Stimulated activated CD8-positive, alpha-beta memory T cell treated with anti-CD3 and anti-CD28 coated beads, Interleukin-15, amount 100 ng/mL, for 4 hours (primary cell): ENCODE data around the gene GPR21.

Source experiments
- DNase-seq, 2 donors: peaks; one replicate each; pipeline ENCODE4 v3.0.0-alpha.2; 2020; ENCODE audit warnings: low read depth in 2 of 2

Gene GPR21, protein sequence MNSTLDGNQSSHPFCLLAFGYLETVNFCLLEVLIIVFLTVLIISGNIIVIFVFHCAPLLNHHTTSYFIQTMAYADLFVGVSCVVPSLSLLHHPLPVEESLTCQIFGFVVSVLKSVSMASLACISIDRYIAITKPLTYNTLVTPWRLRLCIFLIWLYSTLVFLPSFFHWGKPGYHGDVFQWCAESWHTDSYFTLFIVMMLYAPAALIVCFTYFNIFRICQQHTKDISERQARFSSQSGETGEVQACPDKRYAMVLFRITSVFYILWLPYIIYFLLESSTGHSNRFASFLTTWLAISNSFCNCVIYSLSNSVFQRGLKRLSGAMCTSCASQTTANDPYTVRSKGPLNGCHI

DNA sequence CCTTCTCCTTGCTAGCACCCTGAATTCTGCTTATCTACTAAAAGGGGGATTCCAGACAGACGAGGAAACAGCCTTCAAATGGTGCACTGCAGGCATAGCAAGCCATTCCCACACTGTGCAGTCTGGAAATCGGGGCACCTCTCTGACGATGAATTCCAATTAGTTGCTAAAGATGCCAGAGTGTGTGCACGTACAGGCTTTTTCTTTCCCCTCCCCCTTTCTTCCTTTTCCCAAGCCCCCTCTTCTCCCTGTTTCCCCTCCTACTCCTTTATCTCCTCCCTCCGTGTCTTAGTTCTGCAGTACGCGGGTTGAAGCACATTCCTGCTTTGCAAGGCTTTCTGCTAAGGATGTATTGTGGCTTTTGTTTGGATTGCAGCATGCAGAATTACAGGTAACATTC lies at the start of gene GPR21:
TSS of gene GPR21 (plus strand) at position 316 of the 400 bp plus-strand sequence. CDS start 900 bp downstream, outside the sequence.
- DNase-seq, result no peak

DNA sequence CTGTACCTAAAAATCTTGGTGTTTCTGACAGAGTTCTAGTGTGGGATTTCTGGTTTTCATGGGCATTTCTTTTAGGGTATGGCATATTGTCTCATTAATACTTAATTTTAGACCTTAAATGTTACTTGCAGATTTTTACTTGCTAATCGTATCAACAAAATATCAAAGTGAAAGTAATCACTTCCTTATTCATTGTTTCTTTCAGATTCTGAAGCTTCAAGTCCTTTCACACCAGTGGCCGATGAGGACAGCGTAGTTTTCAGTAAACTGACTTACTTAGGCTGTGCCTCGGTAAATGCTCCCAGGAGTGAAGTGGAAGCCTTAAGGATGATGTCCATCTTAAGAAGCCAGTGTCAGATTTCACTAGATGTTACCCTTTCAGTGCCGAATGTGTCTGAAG lies 47.5 kb upstream of the GPR21 start:
- no peak for DNase-seq

DNA sequence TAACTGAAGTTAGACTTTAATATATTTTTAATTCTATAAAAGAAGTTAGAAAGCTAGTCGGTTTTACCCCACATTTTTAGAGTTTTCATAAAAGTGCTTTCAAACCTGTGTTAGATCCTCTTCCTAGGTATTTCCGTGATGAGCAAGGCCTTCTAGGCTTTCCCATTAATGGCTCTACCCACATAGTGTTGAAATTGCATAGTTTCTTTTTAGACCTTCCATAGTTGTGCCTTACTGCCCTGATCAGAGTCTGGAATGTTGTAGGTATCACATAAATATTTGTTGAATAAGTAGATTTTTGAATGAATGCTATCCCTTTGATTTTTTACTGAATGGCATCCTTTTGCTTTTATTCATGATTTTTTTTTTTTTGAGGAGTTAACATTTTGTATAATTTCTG lies 45.3 kb upstream of the GPR21 start:
- DNase-seq, result no peak

DNA sequence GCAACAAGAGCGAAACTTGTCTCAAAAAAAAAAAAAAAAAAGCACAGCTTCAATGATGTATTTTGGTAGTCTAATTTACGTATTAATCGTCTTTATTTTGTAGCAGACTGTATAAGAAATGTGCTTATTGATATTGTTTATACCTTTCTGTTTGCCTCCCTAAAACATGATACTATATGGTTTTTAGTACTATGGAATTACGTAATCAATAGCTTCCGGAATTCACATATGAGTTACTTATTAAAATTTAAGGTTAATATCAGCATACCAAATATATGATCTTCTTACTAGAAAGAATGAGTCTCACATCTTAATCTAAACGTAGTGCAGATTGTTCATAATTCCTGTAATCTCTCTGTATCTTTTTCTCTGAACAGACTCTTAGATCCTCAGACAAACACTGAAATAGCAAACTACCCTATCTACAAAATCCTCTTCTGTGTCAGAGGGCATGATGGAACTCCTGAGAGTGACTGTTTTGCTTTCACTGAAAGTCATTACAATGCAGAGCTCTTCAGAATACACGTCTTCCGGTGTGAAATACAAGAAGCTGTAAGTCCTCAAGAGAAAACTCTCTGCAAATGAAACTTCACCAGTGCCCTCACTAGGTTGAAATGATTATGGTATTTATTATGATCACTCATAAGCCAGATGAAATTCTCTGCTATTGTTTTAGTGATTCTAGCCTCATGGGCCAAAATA lies 44.4 kb upstream of the GPR21 start:
- DNase-seq, result no peak

DNA sequence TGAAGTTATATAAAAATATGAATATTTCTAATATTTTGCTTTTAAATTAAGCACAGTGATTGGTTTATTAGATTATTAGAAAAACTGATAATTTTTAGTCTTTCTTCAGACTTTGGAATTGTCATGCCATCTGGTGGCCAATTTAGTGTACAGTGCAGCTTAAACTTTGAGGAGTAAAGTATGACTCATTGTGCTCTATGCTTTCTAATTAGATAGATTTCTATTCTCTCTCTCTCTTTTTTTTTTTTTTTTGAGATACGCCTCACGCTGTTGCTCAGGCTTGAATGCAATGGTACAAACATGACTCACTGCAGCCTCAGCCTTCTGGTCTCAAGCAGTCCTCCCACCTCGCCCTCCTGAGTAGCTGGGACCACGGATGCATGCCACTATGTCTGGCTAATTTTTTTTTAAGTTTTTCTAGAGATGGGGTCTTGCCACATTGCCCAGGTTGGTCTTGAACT lies 42.1 kb upstream of the GPR21 start:
- DNase-seq, result peak in 1 of 2 donors; percentile 30

DNA sequence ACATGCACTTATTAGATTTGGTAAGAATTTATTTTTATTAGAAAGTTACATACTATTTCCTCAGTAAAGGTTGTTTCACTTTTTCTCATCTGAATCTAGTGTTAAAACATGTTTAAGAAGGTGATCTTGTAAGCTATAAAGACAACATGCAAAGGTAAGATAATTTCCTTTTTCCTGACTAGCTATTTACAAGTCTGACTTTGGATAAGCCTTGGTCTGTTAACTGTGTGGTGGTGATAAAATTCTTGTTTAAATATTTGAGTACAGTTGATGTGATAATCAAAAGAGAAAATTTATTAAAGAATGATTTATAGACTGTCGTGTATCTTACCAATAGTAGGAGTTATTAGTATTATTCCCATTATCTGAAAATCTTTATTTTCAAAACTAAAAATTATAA lies 36.9 kb upstream of the GPR21 start:
- DNase-seq, result no peak

DNA sequence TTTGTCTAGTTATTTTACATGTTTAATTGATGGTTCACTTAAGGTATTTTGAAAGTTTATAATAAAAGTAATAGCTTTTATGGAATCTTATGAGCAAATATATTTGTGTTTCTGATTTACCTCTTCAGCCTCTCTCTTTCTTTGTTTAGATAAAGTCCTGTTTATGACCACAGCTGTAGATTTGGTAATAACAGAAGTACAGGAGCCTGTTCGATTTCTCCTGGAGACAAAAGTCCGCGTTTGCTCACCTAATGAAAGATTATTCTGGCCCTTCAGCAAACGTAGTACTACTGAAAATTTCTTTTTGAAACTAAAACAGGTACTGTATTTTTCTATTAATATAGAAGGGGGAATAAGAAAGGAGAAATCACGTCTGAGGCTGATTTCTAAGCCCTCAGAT lies 35.0 kb upstream of the GPR21 start:
- no peak for DNase-seq

DNA sequence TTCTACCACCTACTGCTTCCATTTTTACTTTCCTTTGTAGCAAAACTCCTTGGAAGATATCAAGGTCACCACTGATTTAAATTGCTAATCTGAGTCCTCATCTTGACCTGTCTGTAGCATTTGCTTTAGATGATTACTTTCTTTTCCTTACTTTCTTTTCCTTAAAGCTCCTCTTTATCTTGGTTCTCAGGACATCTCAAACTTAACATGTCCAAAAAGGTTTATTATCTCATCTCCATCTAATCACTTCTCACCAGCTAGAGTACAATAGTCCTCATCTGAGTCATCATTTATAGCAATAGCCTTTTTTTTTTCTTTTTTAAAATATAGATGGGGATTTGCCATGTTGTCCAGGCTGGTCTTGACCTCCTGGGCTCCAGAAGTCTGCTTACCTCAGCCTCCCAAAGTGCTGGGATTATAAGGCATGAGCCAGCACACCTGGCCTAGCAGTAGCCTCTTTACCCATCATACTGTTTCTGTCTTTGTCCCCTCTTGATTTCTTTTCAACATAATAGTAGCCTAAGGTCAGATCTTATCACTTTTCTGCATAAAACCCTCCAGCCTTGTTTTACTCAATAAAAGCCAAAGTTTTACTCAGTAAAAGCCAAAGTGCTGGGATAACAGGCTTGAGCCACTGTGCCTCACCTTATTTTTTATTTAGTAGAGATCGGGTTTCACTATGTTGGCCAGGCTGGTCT lies 32.9 kb upstream of the GPR21 start:
- DNase-seq, result no peak

DNA sequence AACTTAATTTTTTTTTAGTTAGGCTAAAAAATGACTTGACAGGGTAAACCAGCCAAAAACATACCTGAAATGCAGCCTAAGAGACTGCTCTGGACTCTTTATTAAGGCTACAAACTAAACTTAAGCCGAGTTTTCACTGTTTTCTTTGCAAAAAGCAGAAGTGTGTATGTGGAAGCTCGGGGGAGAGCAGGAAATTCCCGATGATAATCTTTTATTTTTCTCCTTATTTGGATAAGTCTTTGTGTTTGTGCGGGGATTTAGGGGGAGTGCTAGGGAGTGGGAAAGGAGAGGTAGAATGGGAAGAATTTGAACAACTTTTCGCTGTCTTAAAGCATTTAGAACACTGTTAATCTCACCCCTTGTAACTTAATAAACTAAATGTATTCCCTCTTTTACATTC lies 30.7 kb upstream of the GPR21 start:
- DNase-seq, result no peak

DNA sequence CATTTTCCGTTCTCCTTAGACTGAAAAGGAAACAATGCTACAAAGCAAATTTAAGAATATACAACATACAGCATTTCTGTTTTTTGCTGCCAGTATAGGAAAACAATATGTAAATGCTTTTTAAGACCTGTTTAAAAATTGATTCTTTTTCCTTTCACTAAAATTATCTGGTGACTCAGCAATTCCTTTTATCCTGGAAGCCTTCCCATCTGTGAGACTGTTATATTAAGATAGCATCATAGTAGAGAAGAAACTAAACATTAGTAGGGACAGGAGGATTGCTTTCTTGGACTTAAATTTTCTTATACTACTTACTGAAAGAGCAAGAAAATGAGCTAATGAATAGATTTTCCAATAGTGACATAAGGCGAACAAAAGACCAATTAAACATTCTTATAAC lies 30.0 kb upstream of the GPR21 start:
- no peak for DNase-seq

DNA sequence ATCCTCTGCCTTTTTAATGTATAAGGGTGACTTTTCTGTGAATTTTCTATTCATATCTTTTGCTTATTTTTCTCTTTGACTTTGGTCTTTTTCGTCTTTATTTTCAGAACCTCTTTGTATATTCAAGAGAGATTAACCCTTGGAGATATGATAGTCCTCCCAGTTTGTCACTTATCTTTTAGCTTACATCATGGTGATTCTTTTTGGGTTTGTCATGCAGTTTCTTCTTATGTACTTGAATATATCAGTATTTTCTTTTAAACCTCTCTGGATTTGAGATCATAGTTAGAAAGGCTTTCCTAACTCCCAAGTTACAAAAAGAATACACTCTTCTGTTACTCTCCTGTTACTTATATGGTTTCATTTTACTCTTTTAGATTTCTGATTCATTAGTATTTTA lies 27.5 kb upstream of the GPR21 start:
- no peak for DNase-seq

DNA sequence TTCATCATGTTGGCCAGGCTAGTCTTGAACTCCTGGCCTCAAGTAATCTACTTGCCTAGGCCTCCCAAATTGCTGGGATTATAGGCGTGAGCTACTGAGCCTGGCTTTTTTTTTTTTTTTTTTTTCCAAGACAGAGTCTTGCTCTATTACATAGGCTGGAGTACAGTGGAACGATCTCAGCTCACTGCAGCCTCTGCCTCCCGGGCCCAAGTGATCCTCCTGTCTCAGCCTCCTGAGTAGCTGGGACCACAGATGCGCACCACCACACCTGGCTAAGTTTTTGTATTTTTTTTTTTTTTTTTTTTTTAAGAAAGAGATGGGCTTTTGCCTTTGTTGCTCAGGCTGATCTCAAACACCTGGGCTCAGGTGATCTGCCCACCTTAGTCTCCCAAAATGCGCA lies 26.2 kb upstream of the GPR21 start:
- DNase-seq, result no peak

DNA sequence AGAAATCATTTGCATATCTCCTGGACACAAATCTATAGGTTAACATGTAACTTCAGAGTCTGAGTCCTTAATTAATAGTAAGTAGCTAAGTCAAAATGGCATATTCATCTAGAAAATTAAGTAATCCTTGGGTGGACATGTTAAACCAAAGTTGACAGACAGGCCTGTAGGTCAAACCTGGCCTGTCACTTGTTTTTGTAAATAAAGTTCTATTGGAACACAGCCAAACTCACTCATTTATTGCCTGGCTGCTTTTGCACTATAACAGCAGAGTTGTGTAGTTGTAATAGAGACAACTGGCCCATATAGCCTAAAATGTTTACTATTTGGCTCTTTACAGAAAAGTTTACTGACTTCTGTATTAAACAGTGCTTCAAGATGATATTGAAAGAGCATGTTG lies 24.6 kb upstream of the GPR21 start:
- no peak for DNase-seq

DNA sequence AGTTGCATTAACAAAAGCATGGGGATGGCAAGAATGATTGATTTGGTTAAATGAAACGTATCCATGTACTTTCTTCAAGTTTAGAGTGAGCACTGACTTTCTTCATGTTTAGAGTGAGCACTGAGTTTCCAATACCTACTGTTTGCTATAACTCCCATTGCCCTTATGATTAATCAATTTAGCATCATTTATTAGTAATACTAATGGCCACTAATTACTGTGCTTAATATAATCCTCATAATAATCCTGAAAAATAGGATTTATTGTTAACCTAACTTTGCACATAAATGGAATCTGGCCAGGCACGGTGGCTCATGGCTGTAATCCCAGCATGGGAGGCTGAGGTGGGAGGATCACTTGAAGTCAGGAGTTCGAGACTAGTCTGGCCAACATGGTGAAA lies 22.1 kb upstream of the GPR21 start:
- no peak for DNase-seq

DNA sequence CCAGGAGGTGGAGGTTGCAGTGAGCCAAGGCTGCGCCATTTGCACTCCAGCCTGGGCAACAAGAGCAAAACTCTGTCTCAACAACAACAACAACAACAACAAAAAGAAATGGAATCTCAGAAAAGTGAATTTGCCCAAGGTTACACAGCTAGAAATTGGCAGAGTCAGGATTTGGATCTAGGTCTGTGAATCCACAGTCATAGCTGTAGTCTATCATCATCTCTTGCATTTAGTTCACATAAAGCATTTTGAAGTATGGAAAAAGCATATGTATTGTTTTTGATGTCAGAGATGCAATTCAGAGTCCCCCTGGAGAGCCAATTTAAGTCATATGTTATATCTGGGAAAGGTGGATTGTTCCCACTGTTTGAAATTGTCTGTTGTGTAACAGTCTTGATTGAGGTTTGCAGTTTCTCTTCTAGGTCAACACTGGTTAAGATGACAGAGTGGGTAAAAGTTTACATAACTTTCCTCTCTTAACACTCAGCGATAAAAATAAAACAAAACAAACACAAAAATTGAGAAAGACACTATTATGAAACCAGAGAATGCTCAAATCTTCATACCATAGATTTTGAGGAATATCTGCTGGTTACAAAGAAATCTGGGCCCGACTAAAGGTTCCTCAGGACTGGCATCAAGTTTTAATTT lies 21.5 kb upstream of the GPR21 start:
- no peak for DNase-seq

DNA sequence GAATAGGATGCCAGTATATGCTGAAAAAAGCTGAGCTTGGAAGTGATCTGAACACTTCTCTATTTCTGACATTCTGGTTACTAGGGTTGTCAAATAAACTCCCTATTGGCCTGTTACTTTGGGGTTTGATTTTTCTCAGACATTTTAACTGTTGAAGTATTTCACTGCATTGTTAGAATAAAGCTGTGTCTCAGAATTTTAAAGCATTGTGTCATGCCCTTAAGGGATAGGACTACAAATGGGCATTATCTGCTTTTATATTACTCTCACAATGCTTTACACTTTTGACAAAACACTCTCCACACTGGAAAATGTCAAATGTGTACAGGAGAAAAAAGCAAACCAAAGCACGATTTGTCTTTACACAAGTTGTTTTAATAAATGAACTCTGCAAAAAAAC lies 16.8 kb upstream of the GPR21 start:
- DNase-seq, result no peak

DNA sequence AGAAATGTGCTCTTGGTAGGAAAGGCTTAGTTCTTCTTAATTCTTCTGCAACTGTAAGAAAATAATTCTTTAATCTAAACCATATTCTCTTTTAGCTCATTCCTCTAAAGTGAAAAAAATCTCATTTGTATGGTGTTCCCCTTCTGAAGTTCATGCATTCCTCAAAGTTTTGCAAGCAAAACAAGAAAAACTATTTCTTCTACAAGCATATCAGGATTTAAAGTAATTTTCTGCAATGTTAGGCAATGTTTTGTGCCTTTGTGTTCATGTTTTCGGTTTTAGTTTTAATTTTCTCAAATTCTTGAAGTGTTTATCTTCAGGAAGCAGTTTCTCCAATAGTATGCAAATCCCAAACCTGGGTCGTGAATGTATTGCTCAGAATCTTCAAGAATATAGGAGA lies 12.7 kb upstream of the GPR21 start:
- DNase-seq, result no peak

DNA sequence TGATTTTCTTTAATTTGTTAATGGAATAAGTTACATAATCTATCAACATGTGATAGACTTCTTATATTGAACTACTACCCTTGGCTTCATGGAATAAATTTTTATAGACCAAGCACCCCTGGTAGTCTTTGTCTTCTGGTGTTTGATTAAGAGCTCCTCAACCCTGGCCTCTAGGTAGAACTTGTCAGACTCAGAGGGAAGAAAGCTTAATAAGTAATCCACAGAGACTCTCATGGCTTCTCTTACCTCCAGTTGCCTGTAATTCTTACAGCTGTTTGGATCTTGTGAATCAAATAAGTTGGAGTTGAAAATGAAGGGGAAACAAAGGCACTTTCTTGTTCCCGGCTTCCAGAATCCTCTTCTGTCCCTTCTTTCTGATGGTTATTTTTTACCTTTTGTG lies 7.0 kb upstream of the GPR21 start:
- DNase-seq, result no peak

DNA sequence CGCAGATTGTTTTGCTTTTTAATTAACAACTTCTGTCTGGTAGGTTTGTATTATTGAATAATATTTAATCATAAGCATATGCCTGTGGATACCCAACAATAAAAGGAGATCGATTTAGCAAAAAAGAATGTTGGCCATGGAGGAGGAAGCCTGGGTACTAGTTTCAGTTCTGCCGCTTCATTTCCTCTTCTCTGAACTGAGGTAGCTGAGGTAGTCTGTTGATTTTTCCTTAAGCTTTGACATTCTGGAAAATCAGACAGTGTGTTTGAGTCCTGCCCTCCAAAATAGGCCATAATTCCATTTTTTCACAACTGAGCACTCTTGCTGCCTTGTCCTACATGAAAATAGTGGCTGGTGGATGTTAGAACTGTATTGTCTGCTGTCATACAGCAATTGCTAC lies 6.0 kb upstream of the GPR21 start:
- no peak for DNase-seq

DNA sequence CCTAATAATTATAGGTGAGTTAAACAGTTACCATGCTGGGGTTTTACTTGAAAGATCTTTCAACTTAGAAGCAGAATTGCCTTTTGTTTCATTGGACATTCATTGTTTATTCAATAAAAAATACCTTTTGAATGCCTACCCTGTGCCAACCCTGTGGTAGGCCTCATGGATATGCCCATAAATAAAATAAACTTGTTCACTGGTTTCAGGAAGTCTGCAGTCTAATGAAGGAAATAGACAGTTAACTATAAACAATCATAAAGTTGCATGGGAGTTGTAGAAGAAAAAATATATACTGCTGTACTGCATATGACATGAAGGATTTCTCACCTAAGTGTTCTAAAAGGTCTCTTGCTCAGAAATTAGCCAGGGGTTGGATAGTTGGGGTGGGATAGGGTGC lies 5.3 kb upstream of the GPR21 start:
- no peak for DNase-seq

DNA sequence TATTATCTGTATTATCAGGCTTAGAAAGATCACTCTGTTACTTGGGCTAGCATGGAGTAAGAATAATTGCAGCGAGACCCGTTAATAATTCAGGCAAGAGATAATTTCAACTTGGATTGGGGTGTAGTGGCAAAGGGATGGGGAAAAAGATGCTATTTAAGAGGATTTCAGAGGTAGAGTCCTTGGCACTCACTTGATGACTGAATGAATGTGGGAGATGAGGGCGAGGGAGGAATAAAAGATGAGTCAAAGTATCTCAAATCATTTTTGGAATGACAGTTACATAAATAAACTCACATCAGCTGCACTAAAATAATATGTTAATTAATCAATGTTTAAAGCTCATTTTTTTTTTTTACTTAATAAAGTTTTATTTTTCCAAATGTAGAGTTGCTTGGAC lies 4.5 kb upstream of the GPR21 start:
- no peak for DNase-seq

DNA sequence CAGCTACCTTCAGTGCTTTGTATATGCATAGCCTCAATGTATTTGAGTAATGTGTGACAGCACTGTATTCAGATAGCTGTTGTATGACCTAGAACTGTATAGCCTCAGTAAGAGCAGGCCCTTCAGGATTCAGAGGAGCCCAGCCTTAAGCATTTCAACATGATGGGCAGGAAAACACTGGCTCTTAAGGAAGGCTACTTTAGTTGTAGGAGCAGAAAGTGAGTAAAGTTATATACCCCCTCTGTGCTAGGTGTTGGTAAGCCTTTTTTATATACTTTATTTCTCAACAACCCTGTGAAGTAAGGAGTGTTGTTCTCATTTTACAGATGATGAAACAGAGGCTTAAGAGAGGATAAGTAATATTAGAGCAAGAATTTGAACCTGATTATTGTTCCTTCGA lies 1.5 kb upstream of the GPR21 start:
- no peak for DNase-seq
